H9 (cell line): Measurements from ENCODE around the gene PLPP1. TPM values are rescaled to one million over a fixed set of nuclear protein-coding genes. Genes with fewer than 3 reads are reported as not detected.
A peak's percentile ranks its signal among the peaks of the same experiment; 100 is the strongest.

ENCODE experiments used
- DNase-seq: peaks from one replicate; pipeline ENCODE4 v3.0.0-alpha.2; 2017
- H2AFZ ChIP-seq: one replicate; pipeline ENCODE4 v1.6.1; 2013; ENCODE audit warnings: mild to moderate bottlenecking, low read length, control low read depth, moderate library complexity
- H2AK5ac ChIP-seq: 2 replicates; pipeline ENCODE4 v1.6.1; 2013; ENCODE audit warnings: low read length, control low read depth, mixed read lengths; ENCODE audit not compliant: insufficient read length
- H2BK120ac ChIP-seq: one replicate; pipeline ENCODE4 v1.6.1; 2013; ENCODE audit warnings: low read depth, mild to moderate bottlenecking, low read length, control low read depth, inconsistent platforms; ENCODE audit not compliant: poor library complexity, severe bottlenecking
- H2BK12ac ChIP-seq: 2 replicates; pipeline ENCODE4 v1.6.1; 2013; ENCODE audit warnings: low read length, control low read depth, mixed read lengths, low read depth; ENCODE audit not compliant: insufficient read length
- H2BK15ac ChIP-seq: 2 replicates; pipeline ENCODE4 v1.6.1; 2013; ENCODE audit warnings: low read depth, low read length, control low read depth
- H2BK20ac ChIP-seq: one replicate; pipeline ENCODE4 v1.6.1; 2013; ENCODE audit warnings: low read depth, mild to moderate bottlenecking, low read length, control low read depth, inconsistent platforms; ENCODE audit not compliant: poor library complexity, severe bottlenecking
- H2BK5ac ChIP-seq: 2 replicates; pipeline ENCODE4 v1.6.1; 2013; ENCODE audit warnings: low read length, control low read depth, mixed read lengths; ENCODE audit not compliant: insufficient read length
- H3K14ac ChIP-seq: 2 replicates; pipeline ENCODE4 v1.6.1; 2013; ENCODE audit warnings: low read length, control low read depth; ENCODE audit not compliant: insufficient read depth
- H3K18ac ChIP-seq: 2 replicates; pipeline ENCODE4 v1.6.1; 2013; ENCODE audit warnings: low read depth, mild to moderate bottlenecking, mixed read lengths, low read length, control low read depth; ENCODE audit not compliant: insufficient read length
- H3K23ac ChIP-seq: 2 replicates; pipeline ENCODE4 v1.6.1; 2013; ENCODE audit warnings: low read length, control low read depth, mixed read lengths, low read depth; ENCODE audit not compliant: insufficient read length
- H3K23me2 ChIP-seq: 2 replicates; pipeline ENCODE4 v1.6.1; 2013; ENCODE audit warnings: low read depth, mild to moderate bottlenecking, mixed read lengths, low read length, control low read depth; ENCODE audit not compliant: insufficient read length, poor library complexity, severe bottlenecking
- H3K27ac ChIP-seq: 2 replicates; pipeline ENCODE4 v1.5.1; 2013; ENCODE audit warnings: low read length, control low read depth, mixed read lengths, low read depth; ENCODE audit not compliant: insufficient read length
- H3K27me3 ChIP-seq: 2 replicates; pipeline ENCODE4 v1.6.1; 2013; ENCODE audit warnings: low read length, control low read depth, inconsistent platforms; ENCODE audit not compliant: insufficient read depth
- H3K4ac ChIP-seq: 2 replicates; pipeline ENCODE4 v1.6.1; 2013; ENCODE audit warnings: low read depth, mild to moderate bottlenecking, control low read depth, inconsistent platforms, low read length, moderate library complexity
- H3K4me1 ChIP-seq: 2 replicates; pipeline ENCODE4 v1.6.1; 2013; ENCODE audit warnings: low read length, control low read depth, inconsistent platforms; ENCODE audit not compliant: insufficient read depth
- H3K4me2 ChIP-seq: 2 replicates; pipeline ENCODE4 v1.6.1; 2013; ENCODE audit warnings: low read length, control low read depth, mixed read lengths; ENCODE audit not compliant: insufficient read length, insufficient read depth
- H3K56ac ChIP-seq: 2 replicates; pipeline ENCODE4 v1.6.1; 2013; ENCODE audit warnings: low read depth, mild to moderate bottlenecking, mixed read lengths, low read length, control low read depth; ENCODE audit not compliant: insufficient read length
- H3K79me1 ChIP-seq: 2 replicates; pipeline ENCODE4 v1.6.1; 2013; ENCODE audit warnings: low read depth, mild to moderate bottlenecking, moderate library complexity, low read length, control low read depth, inconsistent platforms; ENCODE audit not compliant: insufficient read depth, poor library complexity, severe bottlenecking
- H3K79me2 ChIP-seq: 2 replicates; pipeline ENCODE4 v1.6.1; 2013; ENCODE audit warnings: low read length, control low read depth, inconsistent platforms; ENCODE audit not compliant: insufficient read depth
- H3K9ac ChIP-seq: 2 replicates; pipeline ENCODE4 v1.6.1; 2013; ENCODE audit warnings: low read length, control low read depth, mixed read lengths; ENCODE audit not compliant: insufficient read length; ENCODE audit errors: extremely low read depth
- H3K9me3 ChIP-seq: one replicate; pipeline ENCODE4 v1.6.1; 2013; ENCODE audit warnings: low read depth, low read length, inconsistent platforms; ENCODE audit not compliant: control insufficient read depth
- H3T11ph ChIP-seq: one replicate; pipeline ENCODE4 v1.6.1; 2013; ENCODE audit warnings: mild to moderate bottlenecking, low read length, control low read depth, inconsistent platforms
- H4K20me1 ChIP-seq: one replicate; pipeline ENCODE4 v1.6.1; 2013; ENCODE audit not compliant: control insufficient read depth, insufficient read length, insufficient read depth
- H4K5ac ChIP-seq: 2 replicates; pipeline ENCODE4 v1.6.1; 2013; ENCODE audit warnings: low read depth, mild to moderate bottlenecking, mixed read lengths, low read length, control low read depth; ENCODE audit not compliant: insufficient read length
- H4K8ac ChIP-seq: replicated peaks from 2 replicates; pipeline ENCODE4 v1.6.1; 2013; ENCODE audit warnings: low read length, control low read depth, mixed read lengths, low read depth; ENCODE audit not compliant: insufficient read length
- H4K91ac ChIP-seq: 2 replicates; pipeline ENCODE4 v1.6.1; 2013; ENCODE audit warnings: low read depth, mild to moderate bottlenecking, moderate library complexity, mixed read lengths, low read length, control low read depth; ENCODE audit not compliant: insufficient read length
- H3K27ac Mint-ChIP-seq, 3 experiments: 2 replicates in 2 of 3; 3 replicates in 1 of 3; pipeline ENCODE4 v1.8.0; 2020 to 2021; ENCODE audit warnings: mixed read lengths in 3 of 3, mild to moderate bottlenecking in 1 of 3, moderate library complexity in 1 of 3
- H3K27me3 Mint-ChIP-seq: 2 replicates; pipeline ENCODE4 v1.8.0; 2021; ENCODE audit warnings: low read depth, mild to moderate bottlenecking, moderate library complexity, mixed read lengths
- H3K36me3 Mint-ChIP-seq, 3 experiments: 2 replicates in 2 of 3; 3 replicates in 1 of 3; pipeline ENCODE4 v1.8.0; 2020 to 2021; ENCODE audit warnings: low read depth in 3 of 3, mixed read lengths in 3 of 3; ENCODE audit not compliant: insufficient read depth in 1 of 3
- H3K4me1 Mint-ChIP-seq, 2 experiments: 2 replicates each; pipeline ENCODE4 v1.8.0; 2020; ENCODE audit warnings: mixed read lengths in 2 of 2
- H3K4me3 Mint-ChIP-seq, 2 experiments: 2 replicates in 1 of 2; 3 replicates in 1 of 2; pipeline ENCODE4 v1.8.0; 2020 to 2021; ENCODE audit warnings: mild to moderate bottlenecking in 2 of 2, mixed read lengths in 2 of 2, moderate library complexity in 1 of 2
- H3K9me3 Mint-ChIP-seq, 2 experiments: 2 replicates in 1 of 2; 3 replicates in 1 of 2; pipeline ENCODE4 v1.8.0; 2020; ENCODE audit warnings: mild to moderate bottlenecking in 2 of 2, mixed read lengths in 2 of 2, moderate library complexity in 1 of 2
- CTCF ChIP-seq: fragments of 200-600 bp; sonication (generic); conservative IDR thresholded peaks from 3 replicates; pipeline ENCODE4 v1.8.0; 2021; ENCODE audit warnings: antibody characterized with exemption, mild to moderate bottlenecking
- WGBS: extraction: QIAGEN DNeasy Blood & Tissue Kit; methylation state at CpG from one replicate; pipeline ENCODE4 v1.1.7; 2013; ENCODE audit warnings: missing lambda C conversion rate, low lambda C conversion rate, mixed read lengths; ENCODE audit not compliant: insufficient read length; ENCODE audit errors: extremely low coverage; 5-methylcytosine and 5-hydroxymethylcytosine counted together
- total RNA-seq: library from RNA; stranded (reverse); gene quantifications from 2 replicates; pipeline ENCODE4 v1.2.1, GENCODE V29; 2021

The PLPP1 gene
- total RNA-seq, 1 experiment from 2014 or later: 85.9 TPM

- Mint-ChIP-seq H3K4me1 (no peaks in the 10 kb centered on the region), H3K27me3 (no peaks in the 10 kb centered on the region), H3K36me3 (peaks cover 11 to 54% (median 53%) of the 10 kb centered on the region in 3 experiments; a peak in 6 of 7 replicates), H3K4me3 (no peak overlapping the region), H3K9me3 (no peaks in the 10 kb centered on the region), H3K27ac (peak overlapping the region in 1 of 3 experiments; percentile 25; a peak in 1 of 7 replicates)
- Histone ChIP-seq H3T11ph (no peak overlapping the region), H2BK120ac (no peak overlapping the region), H2BK12ac (no peak overlapping the region), H2BK20ac (no peak overlapping the region), H4K20me1 (no peaks in the 10 kb centered on the region), H3K56ac (no peak overlapping the region), H3K14ac (no peak overlapping the region), H3K27me3 (no peaks in the 10 kb centered on the region), H3K79me2 (no peaks in the 10 kb centered on the region), H3K23me2 (no peaks in the 10 kb centered on the region), H2AFZ (no peak overlapping the region), H3K4ac (no peak overlapping the region), H4K5ac (no peak overlapping the region), H4K91ac (no peak overlapping the region), H3K23ac (no peak overlapping the region), H3K4me1 (no peaks in the 10 kb centered on the region), H3K79me1 (no peaks in the 10 kb centered on the region), H2AK5ac (no peak overlapping the region), H3K9me3 (no peaks in the 10 kb centered on the region), H4K8ac (no peak overlapping the region), H3K4me2 (no peak overlapping the region), H2BK5ac (no peak overlapping the region), H3K18ac (no peak overlapping the region), H2BK15ac (no peak overlapping the region), H3K27ac (no peak overlapping the region), H3K9ac (no peak overlapping the region)
- no peak for DNase-seq
- WGBS: no CpG with 5 or more reads among the region's 3 CpGs
- no peak for TF ChIP-seq CTCF
Observed at GRCh38 chr5:55410845-55411244, 123.9 kb downstream of the PLPP1 start.
